DLD1 (cell line): ENCODE data around the gene AURKAIP1.
"Not testable (repeated sequence)": the region's sequence is repeated elsewhere in the genome, so short reads cannot be mapped to it uniquely, and the experiment has no call there.

Experiments used
- in situ Hi-C: cut with HindIII; loops from 2 replicates; pipeline ENCODE4 v1.10.0; 2017; ENCODE audit warnings: low sequenced_read_pairs

Gene AURKAIP1

DNA sequence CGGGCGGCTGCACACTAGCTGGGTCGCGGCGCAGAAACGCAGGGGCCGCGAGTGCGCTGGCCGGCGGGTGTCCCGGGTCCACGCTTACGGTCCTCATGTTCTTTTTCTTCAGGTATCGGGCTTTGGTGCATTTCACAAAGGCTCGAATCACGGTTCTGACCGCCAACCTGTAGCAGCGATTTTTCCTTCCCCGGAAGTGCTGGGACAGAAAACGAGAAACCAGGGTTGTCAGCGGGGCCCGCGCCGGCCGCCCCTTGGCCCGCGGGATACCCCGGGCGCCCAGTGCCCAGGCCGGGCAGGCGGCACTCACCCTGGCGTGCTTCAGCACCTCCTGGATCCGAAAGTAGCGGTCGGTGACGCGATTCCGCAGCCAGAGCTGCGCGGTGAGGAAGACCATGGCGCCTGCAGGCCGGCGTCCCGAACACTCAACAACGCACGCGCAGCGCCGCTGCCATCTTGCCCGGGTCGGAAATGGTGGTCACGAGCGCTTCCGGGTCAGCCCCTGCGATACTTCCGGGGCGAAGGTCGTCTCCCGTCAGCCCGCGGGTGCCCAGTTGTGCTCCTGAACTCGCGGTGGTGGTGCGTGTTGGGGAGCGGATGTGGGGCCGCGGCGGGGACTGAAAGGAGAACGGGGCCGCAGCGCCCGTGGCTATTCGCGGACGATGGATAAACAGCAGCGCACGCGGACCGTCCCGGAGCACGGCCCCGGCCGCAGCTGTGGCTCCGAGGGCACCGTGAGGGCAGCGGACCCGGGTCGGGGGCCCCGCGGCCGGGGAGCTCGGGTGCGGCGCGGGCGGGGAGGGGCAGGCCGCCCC lies 32.0 kb upstream of the AURKAIP1 start, which contains the start of gene MRPL20:
MRPL20 (minus strand) TSS at position 473 of the 815 bp plus-strand sequence; CDS start at position 397, 76 bp downstream.
- in situ Hi-C loops = no loop called here

DNA sequence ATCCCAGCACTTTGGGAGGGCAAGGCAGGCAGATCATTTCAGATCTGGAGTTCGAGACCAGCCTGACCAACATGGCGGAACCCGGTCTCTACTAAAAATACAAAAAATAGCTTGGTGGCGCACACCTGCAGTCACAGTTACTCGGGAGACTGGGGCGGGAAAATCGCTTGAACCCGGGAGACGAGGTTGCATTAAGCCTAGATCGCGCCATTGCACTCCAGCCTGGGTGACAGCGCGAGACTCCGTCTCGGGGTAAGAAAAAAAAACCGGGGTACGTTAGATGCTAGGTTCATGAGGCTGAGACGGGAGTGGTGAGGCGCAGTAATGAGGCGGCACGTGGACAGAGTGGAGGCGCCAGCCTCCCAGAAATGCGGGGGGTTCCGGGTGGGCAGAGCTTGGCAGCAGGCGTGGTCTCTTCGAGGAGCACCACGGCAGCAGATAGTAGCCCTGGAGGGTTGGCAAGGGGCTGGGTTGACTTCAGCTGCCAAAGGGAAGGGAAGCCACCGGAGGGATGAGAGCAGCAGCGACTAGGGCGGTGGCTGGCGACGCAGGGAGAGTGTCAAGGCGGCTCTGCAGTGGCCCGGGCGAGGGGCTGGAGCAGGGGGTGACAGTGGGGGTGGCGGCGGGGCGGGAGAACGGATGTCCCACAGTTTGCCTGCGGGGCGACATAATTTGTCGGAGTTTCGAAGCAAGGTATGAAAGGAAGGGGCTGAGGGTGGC lies 31.3 kb upstream of the AURKAIP1 start:
- in situ Hi-C loops = no loop called here

DNA sequence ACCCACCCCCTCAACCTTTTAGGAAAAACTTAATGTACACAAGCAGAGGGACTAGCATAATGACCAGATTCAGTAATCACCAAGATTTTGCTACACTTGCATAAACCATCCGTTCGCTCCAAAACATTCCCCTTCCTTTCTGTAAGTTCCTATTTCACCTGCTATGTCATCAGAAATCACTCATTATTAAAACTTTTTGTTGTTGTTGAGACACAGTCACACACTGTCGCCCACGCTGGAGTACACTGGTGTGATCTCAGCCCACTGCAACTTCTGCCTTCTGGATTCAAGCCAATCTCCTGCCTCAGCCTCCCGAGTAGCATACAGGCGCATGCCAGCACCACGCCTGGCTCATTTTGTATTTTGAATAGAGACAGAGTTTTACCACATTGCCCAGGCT lies 28.6 kb upstream of the AURKAIP1 start:
- in situ Hi-C loops = no loop called here

DNA sequence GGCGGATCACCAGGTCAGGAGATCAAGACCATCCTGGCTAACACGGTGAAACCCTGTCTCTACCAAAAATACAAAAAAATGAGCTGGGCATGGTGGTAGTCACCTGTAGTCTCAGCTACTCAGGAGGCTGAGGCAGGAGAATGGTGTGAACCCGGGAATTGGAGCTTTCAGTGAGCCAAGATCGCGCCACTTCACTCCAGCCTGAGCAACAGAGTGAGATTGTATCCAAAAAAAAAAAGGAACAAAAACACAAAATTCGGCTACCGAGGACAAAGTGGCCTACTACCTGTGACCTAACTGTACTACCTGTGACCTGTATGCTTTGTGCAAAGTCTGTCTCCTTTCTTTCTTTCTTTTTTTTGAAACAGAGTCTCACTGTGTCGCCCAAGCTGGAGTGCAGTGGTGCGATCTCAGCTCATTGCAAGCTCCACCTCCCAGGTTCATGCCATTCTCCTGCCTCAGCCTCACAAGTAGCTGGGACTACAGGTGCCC lies 27.9 kb upstream of the AURKAIP1 start:
- in situ Hi-C loops = not testable (repeated sequence)

DNA sequence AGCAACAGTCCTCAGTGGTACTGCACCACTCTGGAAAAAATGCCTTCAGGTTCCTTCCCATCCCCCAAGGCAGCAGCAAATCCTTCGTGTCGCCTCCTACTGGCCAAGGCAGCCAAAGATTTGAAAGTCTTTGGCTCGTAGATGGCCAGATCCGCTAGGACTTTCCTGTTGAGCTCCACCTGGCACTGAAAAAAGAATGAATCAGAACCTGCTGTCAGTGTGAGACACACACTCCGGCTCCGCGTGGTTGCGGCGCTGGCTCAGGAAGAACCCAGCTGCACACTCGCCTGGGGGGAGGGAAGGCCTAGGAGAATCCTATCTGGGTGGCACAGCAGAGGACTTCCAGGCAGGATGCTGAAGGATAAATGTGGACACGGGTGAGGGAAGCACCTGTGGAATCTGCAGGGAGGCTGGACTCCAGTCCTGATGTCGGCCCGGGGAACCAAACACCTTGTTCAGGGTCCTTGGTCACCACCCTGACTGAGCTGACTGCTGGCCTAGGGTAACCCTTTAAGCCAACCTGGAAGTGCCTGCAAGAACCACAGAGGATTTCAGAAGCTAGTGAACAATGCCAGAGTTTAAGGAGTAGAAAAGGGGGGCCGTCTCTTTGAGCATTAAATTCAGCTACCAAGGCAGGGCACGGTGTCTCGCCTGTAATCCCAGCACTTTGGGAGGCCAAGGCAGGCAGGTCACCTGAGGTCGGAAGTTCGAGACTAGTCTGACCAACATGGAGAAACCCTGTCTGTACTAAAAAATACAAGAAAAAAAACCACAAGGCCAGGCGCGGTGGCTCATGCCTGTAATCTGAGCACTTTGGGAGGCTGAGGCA lies 27.3 kb upstream of the AURKAIP1 start:
- in situ Hi-C loops = no loop called here

DNA sequence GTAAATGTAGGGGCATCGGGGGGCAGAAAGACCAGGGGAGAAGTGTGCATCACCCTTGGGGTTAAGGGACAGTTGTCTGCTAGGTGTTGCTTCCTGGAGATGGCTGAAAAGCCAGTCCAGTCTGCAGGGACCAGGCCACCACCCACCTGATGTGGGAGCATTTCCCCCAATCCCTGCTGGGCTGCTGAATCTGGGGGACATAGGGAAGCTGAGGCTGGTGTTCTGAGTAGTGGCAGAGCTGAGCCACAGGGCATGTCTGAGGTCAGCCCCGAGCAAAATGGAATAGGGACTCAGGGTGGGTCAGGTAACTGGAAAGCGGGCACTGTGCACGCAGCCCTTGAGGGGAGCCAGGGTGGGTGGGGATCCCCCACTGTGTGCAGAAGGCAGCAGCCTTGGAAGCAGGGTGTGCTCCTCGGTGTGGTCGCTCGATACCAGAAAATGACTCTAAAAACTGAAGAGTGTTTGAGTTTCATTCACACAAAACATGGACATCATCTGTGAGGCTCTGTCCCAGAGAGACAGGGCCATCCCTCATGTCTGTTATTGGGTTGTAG lies 26.5 kb upstream of the AURKAIP1 start:
- in situ Hi-C loops = no loop called here

DNA sequence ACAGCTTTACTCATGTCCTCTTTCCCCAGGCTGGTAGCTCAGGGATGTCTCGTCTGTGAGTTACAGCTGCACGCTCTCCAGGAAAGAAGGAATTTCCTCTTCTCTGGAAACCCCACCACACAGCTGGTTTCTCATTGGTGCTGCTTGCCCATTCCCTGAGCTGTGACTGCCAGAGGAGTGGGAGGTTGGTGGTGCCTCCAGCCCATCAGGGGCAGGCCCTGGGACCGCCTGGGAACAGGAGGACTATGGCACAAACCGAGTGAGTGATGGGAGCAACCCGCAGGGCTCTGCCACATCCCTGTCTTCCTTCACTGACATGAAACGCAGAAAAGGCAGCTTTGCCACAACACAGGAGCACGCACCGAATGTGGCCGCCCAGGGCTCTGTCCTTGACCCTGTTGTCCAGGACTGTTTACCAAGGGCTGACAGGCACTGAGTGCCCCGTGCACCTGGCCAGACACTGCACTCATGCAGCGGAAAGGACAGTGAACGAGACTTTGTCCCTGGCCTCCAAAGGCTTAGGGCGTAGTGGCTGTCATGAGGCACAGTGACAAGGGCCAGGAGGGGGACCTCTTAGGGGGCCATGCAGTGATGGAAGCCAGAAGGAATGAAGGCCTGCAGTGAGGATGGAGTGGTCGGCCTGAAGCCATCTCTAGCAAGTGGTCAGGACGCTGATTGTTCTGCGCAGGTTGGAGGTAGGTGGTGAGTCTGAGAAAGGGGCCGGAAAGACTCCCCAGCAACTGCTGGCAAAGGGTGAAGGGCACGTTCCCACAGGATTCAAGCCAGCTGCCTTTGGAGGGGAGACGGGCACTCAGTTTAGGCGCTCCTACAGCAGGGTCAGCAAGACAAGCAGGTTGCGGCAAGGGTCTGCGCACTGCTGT lies 25.8 kb upstream of the AURKAIP1 start:
- in situ Hi-C loops = no loop called here

DNA sequence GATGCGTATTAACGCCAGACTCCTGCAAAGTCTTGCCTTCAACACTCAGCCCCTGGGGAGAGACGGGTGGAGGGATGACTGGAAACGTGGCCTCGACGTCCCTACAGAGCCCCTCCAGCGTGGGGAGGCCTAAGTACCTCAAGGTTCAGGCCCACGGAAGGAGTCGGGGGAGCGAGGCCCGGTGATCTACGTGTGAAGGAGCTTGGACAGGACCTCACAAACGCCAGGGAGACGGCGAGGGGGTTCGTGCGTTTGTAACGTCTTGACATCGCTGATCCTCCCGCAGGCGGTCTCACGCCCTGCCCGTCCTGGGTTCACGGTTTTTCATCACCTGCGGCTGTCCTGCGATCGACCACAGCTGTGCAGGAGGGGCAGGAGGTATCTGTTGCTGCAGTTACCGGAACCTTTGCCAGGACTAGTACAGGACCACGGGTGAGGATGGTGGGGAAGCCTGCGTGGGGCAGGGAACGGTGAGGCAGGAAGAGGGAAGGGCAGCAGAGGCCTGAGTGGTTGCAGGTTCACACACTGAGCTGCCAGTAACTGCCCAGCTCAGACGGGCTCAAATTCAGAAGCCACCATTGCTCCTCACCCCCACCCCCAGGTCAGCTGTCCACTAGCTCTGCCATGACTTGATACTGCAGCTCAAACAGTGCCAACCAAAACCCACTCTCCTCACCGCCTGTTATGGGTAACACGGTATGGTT lies 25.0 kb upstream of the AURKAIP1 start:
- in situ Hi-C loops = no loop called here

DNA sequence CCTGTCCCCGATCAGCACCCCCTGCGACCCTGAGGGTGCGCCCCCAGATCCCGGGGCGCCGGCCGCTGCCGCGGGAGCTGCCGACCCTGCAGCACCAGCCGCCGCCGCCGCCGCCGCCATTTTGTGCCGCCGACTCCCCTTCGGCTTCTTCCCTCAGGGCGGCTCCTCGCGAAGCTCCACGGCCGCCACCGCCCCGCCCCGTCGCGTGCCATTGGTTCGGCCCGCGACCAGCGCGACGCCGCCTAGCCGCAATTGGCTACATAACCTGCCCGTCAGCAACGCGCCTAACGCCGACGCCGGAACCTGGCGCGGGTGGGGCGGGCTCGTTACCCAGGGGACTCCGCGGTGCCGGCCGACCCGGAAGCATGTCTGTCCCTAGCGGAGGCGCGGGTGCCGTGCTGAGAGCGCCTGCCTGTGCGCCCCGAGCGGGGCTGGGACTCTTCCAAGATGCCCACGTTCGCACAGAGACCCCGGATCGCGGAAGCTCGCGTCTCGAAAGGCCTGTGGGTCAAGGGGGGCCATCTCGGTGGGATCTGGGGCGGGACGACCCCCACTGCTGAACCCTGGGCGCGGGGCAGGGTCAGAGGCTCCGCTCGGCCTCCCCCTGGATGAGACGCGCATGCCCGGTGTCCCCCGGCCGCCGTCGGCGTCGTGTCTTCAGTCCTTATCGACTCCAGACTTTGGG lies 24.3 kb upstream of the AURKAIP1 start, which contains the start of gene CCNL2:
CCNL2 (minus strand) TSS at position 149 of the 685 bp plus-strand sequence; CDS start at position 120, 29 bp downstream.
- in situ Hi-C loops = no loop called here

DNA sequence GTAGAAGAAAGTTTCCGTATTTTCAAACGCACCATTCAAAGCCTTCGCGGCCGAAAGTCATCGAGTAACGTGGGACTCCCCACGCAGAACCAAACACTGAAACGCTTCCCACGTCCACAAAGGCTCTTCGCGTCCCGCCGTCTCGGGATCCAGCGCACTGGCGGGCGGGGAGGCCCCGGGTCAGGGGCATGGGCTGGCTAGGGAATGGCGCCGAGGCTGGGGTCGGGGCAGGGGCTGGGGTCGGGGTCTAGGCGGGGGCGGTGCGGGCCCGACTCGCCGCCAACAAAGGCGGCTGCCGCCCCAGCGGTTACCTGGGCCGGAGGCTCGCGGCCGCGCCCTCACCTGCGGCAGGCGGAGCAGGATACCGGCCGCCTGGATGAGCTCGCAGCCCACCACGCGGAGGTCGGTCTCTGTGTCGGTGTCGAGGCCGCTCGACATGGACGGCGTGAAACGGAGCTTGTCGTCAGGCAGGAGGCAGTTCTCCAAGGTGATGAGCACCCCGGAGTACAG lies 23.7 kb upstream of the AURKAIP1 start:
- in situ Hi-C loops = no loop called here

DNA sequence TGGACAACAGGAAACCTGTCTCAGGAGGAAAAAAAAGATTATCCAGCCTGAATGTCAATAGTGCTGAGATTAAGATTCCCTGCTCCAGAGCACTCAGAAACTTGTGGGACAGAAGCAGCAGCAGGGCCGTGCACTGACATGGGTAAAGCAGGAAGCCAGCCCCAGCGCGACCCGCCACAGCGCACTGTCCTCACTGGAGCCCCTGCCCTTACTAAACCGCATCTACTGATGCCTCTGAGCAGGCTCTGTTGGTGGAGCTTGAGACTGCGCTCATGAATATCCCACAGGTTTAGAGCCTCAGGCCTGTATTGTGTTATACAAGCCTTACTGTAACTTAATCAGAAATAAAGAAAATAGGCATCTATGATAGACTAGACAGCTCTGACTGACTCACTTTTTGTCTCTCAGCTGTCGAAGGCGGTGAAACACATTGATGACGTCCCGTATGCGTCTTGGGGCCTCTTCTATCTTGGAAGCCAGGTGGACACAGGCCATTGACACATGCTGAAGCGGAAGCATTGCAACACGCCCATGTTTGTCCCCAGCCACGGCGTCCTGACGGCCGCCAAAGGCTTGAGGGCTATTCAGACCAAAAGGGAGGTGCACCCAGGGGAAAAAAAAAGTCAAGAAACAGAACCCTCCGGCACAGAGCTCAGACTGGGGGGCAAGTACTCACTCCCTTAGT lies 23.0 kb upstream of the AURKAIP1 start:
- in situ Hi-C loops = no loop called here

DNA sequence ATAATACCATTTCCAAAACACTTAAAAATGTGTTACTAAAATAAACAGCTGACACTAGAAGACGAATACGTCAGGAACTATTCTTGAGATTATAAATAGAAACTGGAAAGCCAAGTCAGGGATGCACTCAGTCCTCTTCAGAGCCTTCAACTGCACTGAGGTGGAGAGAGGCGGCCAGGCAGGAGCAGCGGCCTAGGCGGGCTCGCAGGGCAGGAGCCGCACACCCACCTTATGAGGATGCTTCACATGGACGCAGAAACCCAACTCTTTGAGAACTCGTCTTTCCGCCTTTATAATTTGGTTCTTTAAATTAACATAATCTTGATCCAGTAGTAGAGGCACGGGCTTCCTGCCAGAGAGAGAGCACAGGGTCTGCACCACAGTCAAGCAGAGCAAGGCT lies 20.2 kb upstream of the AURKAIP1 start:
- in situ Hi-C loops = no loop called here

DNA sequence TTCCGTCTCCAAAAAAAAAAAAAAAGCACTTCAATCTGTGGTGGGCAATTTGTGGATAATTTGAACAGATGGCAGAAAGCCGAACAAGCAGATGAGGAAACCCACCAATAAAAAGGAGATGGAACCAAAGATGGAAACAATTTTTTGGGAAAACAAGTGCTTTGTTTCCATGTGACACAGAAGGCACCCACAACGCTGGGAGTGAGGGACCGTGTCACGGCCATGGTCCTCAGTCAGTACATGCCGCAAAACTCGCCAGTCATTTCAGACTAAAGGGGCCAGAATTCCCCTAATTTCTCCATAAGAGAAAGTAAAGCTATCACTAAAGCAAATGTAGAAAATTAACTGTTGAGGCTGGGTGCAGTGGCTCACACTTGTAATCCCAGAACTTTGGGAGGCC lies 19.1 kb upstream of the AURKAIP1 start:
- in situ Hi-C loops = no loop called here

DNA sequence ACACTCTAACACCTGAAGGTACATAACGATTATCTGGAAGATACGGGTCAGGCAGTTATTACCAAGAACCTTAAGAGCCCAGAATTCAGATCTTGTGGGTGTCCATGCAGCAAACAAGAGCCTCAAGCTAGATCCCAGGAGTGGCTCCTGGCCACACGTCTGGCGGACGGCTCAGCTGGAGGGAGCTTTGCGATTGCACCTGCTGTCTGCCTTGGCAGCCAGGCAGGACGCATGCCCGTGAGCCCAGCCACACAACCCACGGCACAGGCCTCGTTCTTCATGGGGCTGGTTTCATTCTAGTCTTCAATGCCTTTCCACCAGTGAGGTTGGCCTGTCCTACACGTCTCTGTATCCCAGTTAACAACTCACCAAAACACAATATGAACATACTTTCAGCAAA lies 18.4 kb upstream of the AURKAIP1 start:
- in situ Hi-C loops = no loop called here

DNA sequence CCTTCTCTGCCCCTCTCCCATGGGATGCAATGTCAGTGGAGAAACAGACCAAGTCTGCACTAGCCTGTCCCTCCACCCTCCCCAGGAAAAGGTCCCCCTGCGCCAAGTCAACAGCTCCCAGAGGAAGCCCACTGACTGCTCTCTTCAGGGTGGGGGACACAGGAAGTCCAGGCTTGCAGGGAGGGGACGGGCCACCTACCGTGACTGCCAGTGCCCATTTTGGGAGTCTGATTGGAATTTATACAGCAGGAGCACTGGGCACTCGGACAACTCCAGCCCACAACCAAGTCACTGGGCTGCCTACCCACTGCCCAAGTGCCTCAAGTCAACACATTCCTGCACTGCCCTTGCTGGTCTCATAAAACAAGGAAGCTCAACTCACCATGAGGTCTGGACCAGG lies 18.0 kb upstream of the AURKAIP1 start:
- in situ Hi-C loops = no loop called here

DNA sequence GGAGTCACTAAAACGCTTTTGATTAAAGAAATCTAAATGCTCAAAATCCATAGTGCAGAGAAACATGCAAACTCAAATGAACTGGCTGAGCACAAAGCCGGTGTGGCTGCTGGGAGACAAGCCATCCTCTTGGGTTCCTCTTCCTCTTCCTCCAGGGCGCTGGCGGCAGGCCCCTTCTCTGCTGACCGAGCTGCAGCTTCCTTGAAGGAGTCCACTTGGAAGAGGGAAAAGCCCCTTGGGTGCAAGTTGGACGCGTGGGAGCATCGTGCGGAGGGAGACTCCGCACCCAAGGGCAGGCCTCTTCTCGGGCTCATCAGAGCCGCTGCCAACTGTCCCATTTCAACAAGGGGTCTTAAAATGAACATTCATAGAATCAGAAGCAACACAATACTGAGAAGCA lies 16.2 kb upstream of the AURKAIP1 start:
- in situ Hi-C loops = no loop called here

DNA sequence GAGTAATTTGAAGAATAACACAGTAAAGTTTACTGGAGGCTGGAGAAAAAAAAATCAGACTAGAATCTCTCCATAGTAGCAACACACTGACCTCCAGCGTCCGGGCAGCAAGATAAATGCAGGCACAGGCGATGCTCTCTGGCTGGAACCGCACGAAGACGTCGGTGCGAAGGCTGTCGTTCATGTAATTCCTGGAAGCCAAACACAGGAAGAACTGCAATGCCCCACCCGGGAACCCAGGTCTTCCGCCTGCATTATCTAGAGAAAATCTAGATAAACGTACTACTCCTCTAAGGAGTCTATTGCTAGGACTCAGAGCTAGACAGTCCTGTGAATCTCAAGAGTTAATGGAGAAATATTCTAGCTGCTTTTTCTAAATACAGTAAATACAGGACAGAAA lies 15.7 kb upstream of the AURKAIP1 start:
- in situ Hi-C loops = no loop called here

DNA sequence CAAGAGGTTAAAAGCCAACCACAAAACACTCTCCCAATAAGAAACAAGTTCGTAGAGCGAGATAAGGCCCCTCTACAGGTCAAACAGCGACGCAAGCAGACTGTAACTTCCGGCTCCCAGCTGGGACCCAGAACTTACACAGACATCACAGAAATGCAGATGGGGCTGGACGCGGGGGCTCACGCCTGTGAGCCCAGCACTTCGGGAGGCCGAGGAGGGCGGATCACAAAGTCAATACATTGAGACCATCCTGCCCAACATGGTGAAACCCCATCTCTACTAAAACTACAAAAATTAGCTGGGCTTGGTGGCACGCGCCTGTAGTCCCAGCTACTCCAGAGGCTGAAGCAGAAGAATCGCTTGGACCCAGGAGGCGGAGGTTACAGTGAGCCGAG lies 13.1 kb upstream of the AURKAIP1 start:
- in situ Hi-C loops = no loop called here
